Activated gamma-delta T cell (primary cell): Measurements from ENCODE around the gene MAFG.

Experiments
- DNase-seq: peaks from one replicate; lab custom pipeline; 2025; lab: John Stamatoyannopoulos, UW

MAFG gene

GRCh38 chr17:81898029-81898866, 29.3 kb downstream of the MAFG start:
- DNase-seq: no peak

DNA sequence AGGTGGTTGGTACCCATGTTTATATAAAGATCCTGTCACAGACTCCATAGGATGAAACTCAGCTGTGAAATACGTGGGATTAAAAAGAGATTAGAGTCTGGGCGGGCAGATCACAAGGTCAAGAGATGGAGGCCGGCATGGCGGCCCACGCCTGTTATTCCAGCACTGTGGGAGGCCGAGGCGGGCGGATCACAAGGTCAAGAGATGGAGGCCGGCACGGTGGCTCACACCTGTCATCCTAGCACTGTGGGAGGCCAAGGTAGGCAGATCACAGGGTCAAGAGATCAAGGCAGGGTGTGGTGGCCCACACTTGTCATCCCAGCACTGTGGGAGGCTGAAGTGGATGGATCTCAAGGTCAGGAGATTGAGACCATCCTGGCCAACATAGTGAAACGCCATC, 32.1 kb downstream of the MAFG start:
- DNase-seq: no peak

DNA sequence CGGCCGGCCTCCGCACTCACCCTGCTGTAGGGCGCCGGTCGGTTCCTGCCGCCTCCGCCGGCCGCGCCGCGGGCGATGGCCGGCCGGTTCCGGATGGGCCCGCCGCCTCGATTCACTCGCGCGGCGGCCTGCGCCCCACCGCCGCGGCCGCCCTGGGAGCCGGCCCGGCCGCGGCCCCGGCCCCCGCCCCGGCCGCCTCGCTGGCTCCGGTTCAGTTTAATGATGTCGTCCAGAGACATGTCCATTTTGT, 36.3 kb downstream of the MAFG start:
- DNase-seq: no peak

DNA sequence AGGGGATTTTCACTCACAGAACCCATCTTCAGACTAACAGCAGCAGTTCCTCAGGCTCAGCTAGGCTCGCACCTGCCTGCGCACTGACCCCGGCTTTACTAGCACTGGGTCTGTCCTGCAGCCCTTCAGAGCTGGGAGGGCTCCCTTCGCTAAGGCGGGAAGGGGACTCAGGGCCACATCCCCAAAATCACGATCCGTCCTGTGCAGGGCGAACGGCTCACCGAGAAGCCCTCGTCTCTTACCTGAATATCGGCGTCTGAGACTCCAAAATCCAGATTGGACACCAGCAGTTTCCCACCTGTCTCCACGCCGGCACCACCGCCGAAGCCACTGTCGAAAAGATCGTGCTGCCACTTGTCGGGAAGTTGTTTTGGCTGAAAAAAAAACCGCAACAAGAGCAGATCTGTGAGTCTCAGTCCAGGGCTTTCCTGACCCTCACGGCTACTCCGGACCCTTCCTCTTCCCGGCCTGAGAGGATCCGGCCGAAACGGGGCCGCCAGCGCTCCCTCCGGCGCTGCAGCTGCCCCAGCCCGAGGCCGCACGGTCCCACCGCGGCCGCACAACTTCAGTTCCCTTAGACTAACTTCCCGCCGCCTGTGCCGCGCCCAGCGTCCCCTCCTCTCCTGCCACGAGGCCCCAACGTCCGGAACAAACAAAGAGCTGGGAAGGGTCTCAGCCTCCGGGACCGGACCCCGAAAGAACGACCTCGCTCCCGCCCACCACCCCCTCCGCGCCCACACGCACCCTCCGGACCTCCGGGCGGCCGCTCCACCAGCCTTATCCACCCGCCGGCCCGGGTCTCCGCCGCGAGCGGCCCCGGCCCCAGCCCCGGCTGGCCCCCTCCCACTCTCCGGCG, 36.9 kb downstream of the MAFG start:
- no peak for DNase-seq

- no peak for DNase-seq
Observed at GRCh38 chr17:81889602-81890001, 37.9 kb downstream of the MAFG start.

GRCh38 chr17:81888988-81889595, 38.4 kb downstream of the MAFG start:
- no peak for DNase-seq

GRCh38 chr17:81888105-81888987, 39.2 kb downstream of the MAFG start:
- DNase-seq: no peak

DNA sequence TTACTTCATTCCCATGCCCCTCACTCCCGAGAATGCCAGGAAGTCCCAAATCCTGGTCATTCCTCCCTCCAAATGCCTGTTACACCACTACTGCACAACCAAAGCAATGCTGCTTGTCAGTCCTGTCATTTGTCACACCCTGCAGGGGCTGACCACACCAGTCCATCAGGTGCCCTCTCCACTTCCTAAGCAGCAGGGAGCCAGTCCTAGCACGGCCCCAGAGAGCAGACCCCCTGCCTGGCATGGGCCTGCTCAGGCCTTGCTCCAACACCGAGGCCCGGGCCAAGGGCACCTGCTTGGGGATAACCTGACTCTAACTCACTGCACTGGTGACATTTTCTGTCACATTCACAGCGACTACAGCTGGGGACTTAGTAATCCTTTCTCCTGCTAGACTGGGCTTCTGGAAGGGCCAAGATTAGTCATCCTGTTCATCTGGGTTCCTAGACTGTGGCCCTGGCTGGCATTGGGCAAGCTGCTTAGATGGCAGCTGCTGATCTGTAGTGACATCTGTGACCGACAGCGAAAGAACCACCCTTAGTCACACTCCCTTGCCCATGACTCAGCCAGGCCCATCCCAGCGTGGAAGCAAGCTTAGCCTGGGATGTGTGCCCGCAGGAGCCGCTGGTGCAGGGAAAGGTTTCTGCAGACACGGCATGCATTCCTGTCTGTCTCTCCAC, 41.5 kb downstream of the MAFG start:
- no peak for DNase-seq

DNA sequence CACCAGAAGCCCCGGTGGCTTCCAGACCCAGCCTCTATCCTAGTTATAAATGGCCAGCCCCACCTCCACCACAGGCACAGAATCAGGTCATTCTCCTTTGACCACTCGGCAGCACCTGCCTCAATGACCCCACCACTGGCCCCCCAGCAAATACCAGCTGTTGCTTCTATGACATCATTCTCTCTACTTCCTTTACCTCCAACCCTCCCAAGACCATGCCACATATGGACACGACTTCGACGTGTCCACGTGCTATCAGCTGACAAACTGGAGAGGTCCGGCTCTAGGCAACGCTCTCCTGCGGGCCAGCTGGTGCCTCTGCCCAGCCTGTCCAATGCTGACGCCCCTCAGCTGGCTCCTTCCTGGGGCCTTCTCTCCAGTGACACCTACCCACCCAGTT, 42.1 kb downstream of the MAFG start:
- no peak for DNase-seq

DNA sequence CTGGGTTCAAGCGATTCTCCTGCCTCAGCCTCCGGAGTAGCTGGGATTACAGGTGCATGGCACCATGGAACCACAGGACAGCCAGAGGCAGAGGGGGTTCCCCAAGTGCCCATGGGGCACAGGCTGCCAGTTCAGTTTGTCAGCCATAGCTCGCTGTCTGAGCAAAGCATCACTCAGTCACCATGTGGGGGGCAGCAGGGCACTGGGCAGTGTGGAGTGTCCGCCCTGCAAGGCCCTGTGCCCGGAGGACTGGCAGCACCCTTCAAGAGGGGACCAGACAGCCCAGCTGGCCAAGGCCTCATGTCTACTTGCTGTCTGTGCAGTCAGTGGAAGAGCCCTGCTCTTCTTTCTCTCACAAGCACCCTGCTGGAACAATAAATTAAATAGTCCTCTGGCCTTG, 42.6 kb downstream of the MAFG start:
- DNase-seq: no peak

DNA sequence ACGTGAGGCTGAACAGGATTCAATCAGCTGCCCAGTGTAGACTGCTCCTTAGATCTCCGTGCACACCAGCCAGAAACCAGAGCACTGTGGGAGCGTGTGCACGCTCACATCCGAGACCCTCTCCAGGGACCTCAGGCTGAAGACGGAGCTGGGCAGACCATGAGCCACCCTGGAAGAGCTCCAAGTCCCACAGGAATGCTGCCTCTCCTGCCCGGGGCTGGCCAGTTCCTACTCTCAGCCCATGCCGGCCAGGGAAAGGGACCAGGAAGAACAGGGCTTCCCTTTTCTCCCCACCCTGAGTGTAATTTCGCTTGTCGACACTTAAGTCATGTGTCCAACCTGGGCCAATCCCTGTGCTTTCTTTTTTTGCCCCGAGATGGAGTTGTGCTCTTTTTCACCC, 43.0 kb downstream of the MAFG start:
- no peak for DNase-seq

DNA sequence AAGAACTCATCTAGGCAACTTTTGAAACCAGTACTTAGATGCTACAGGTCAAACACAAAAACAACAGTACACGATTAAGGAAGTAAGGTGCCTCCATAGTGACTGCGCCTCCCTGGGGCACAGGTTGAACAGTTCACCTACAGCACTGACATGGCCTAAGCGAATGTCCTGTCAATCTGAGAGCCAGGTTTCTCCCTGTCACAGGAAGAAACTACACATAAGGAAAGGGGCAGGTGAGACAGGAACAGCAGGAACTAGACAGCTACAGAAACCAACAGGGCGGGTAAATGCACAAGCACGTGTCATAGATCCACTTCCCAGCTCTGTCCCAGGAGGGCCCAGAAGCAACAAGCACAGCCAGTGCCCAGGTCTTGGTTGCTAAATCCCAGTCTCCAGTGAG, 48.4 kb downstream of the MAFG start:
- DNase-seq: no peak

DNA sequence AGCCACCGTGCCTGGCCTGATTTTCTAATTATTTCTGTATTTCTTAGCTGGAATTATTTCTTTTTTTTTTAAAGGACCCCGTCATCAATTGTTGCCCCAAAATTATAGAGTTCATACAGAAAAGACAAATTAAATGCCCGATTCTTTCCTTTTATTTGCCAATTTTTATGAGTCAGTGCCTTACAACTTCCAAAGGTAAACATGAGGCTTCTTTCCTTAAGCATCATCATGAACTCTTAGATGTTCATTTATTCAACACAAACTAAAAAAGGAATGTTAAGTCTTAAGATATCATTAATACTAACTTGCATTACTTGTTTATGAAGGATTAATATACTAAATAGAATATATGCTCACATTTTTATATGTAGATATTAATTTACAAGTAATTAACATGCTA, 49.2 kb downstream of the MAFG start:
- DNase-seq: no peak

DNA sequence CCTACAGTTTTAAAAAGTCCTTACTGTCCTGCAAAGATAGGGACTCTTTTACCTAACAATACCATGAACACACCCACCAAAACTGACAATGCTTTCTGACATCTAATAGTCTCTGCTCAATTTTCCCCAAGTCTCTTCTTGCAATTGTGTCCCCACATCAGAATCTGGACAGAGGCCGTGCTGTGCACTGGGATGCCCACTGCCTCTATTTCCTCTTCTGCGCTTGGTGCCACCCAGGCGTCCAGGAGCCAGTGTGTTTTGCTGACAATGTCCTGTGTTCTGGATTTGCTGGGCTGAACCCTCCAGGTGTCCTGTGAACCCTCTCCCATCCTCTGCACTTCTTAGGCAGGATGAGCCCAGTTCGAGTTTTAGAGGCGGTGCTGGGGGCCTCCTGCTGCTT, 50.0 kb downstream of the MAFG start:
- DNase-seq: no peak

DNA sequence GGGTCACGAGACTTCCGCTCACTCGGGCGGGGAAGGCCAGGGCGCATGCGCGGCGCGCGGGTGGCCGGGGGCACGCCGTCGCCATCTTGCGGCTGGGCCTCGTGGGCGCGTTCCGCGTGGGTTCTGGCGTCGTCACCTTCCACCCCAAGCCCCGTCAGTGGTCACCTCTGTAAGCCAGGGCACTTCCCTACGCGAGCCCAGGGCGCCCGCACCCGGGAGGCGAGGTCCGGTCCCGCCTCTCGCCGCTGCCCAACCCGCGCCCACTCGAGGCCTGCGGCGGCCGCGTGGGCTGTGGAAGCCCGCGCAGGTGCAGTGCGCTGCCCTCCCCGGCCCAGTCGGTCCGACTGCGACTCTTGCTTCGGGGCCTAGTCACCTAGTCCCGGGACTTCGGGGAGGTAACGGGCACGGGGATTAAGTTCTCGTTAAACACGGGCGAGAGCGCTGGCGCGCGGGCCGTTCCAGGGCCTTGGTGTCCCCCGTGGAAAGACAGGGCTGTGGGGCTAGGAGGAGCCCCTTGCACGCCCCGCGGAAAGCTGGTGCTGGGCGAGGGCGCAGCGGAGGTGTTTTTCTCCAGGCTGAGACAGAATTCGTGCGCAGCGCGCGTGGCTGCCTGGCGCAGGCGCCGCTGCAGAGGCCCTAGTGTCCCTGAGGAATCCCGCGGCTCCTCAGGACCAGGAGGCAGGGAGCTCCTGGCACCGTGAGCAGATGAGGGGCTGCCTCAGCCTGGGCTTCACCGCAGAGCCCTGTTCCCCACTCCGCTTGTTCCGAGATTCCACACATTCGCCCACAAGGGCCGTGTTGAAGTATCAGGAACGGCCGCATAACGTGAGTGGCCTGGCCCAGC, 55.9 kb downstream of the MAFG start:
- peak; percentile 94 for DNase-seq

DNA sequence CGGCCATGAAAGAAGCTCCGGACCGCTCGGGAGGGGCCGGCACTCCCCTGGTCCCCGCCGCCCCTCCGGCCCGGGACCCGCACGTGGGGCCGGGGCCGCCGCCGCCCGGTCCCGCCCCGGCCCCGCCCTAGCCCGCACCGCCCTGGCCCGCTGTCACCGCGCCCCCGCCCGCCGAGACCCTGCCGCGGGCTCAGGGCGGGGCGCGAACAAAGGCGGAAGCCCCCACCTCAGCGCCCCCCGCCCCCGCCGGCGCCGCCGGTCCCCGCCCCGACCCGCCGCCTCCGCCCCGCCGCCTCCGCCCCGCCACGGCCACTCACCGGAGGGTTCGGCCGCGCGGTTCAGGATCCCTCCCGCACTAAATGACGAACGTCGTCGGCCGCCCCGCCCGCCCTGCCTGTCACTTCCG, 56.6 kb downstream of the MAFG start, which contains the start of gene ARHGDIA:
ARHGDIA (minus strand) TSS at position 357 of the 406 bp plus-strand sequence. CDS start 1,407 bp downstream, outside the sequence.
- DNase-seq: no peak

GRCh38 chr17:81870131-81870980, 57.2 kb downstream of the MAFG start:
- no peak for DNase-seq

GRCh38 chr17:81869221-81870130, 58.1 kb downstream of the MAFG start:
- DNase-seq: no peak
